Measurements from ENCODE around the gene ANKRD23.

The ANKRD23 gene

GRCh38 chr2:96832408-96832753, 11.4 kb downstream of the ANKRD23 start:
- DNase-seq (ENCODE audit: low read depth, low spot score): no peak
- Histone ChIP-seq H3K9ac (ENCODE audit: insufficient read length, low read depth) (no peak overlapping the region), H3K4me3 (ENCODE audit: insufficient read length, low read depth) (no peak overlapping the region), H3K27me3 (ENCODE audit: insufficient read depth, insufficient read length) (no peaks in the 10 kb centered on the region), H3K36me3 (ENCODE audit: insufficient read depth, insufficient read length, low read length) (peaks cover 52% of the 10 kb centered on the region), H3K4me1 (ENCODE audit: insufficient read depth, insufficient read length) (peaks cover 9% of the 10 kb centered on the region), H3K9me3 (ENCODE audit: insufficient read depth, low read length) (no peaks in the 10 kb centered on the region)
- TF ChIP-seq SUZ12 (IDR thresholded peaks at IDR 0.05; ENCODE audit: extremely low read depth, insufficient read depth, insufficient read length) (no peak), ZNF274 (IDR thresholded peaks at IDR 0.05; ENCODE audit: low read depth, low read length) (no peak), YY1 (IDR thresholded peaks at IDR 0.05; ENCODE audit: insufficient read depth, insufficient read length) (no peak)

GRCh38 chr2:96831679-96832078, 12.1 kb downstream of the ANKRD23 start:
- H3K4me3 ChIP-seq (ENCODE audit: insufficient read length, low read depth): no peak overlapping the region
- no peak for TF ChIP-seq SUZ12 (IDR thresholded peaks at IDR 0.05; ENCODE audit: extremely low read depth, insufficient read depth, insufficient read length)
- TF ChIP-seq YY1 (IDR thresholded peaks at IDR 0.05; ENCODE audit: insufficient read depth, insufficient read length): no peak
- TF ChIP-seq ZNF274 (IDR thresholded peaks at IDR 0.05; ENCODE audit: low read depth, low read length): no peak
- H3K36me3 ChIP-seq (ENCODE audit: insufficient read depth, insufficient read length, low read length): peaks cover 54% of the 10 kb centered on the region
- DNase-seq (ENCODE audit: low read depth, low spot score): no peak
- H3K27me3 ChIP-seq (ENCODE audit: insufficient read depth, insufficient read length): no peaks in the 10 kb centered on the region
- no peaks in the 10 kb centered on the region for H3K9me3 ChIP-seq (ENCODE audit: insufficient read depth, low read length)
- H3K9ac ChIP-seq (ENCODE audit: insufficient read length, low read depth): no peak overlapping the region
- H3K4me1 ChIP-seq (ENCODE audit: insufficient read depth, insufficient read length): peaks cover 9% of the 10 kb centered on the region

GRCh38 chr2:96830044-96830562, 13.7 kb downstream of the ANKRD23 start:
- peaks cover 65% of the 10 kb centered on the region for H3K36me3 ChIP-seq (ENCODE audit: insufficient read depth, insufficient read length, low read length)
- no peak for DNase-seq (ENCODE audit: low read depth, low spot score)
- no peaks in the 10 kb centered on the region for H3K9me3 ChIP-seq (ENCODE audit: insufficient read depth, low read length)
- no peaks in the 10 kb centered on the region for H3K27me3 ChIP-seq (ENCODE audit: insufficient read depth, insufficient read length)
- H3K4me3 ChIP-seq (ENCODE audit: insufficient read length, low read depth): no peak overlapping the region
- no peak overlapping the region for H3K9ac ChIP-seq (ENCODE audit: insufficient read length, low read depth)
- H3K4me1 ChIP-seq (ENCODE audit: insufficient read depth, insufficient read length): peaks cover 9% of the 10 kb centered on the region
- TF ChIP-seq ZNF274 (IDR thresholded peaks at IDR 0.05; ENCODE audit: low read depth, low read length) (no peak), SUZ12 (IDR thresholded peaks at IDR 0.05; ENCODE audit: extremely low read depth, insufficient read depth, insufficient read length) (no peak), YY1 (IDR thresholded peaks at IDR 0.05; ENCODE audit: insufficient read depth, insufficient read length) (no peak)

GRCh38 chr2:96828874-96829273, 14.9 kb downstream of the ANKRD23 start:
- TF ChIP-seq SUZ12 (IDR thresholded peaks at IDR 0.05; ENCODE audit: extremely low read depth, insufficient read depth, insufficient read length): no peak
- no peak for TF ChIP-seq ZNF274 (IDR thresholded peaks at IDR 0.05; ENCODE audit: low read depth, low read length)
- no peak for TF ChIP-seq YY1 (IDR thresholded peaks at IDR 0.05; ENCODE audit: insufficient read depth, insufficient read length)
- Histone ChIP-seq H3K4me1 (ENCODE audit: insufficient read depth, insufficient read length) (peaks cover 9% of the 10 kb centered on the region), H3K36me3 (ENCODE audit: insufficient read depth, insufficient read length, low read length) (peaks cover 63% of the 10 kb centered on the region), H3K4me3 (ENCODE audit: insufficient read length, low read depth) (no peak overlapping the region), H3K27me3 (ENCODE audit: insufficient read depth, insufficient read length) (no peaks in the 10 kb centered on the region), H3K9me3 (ENCODE audit: insufficient read depth, low read length) (no peaks in the 10 kb centered on the region), H3K9ac (ENCODE audit: insufficient read length, low read depth) (no peak overlapping the region)
- no peak for DNase-seq (ENCODE audit: low read depth, low spot score)

GRCh38 chr2:96828436-96828835, 15.4 kb downstream of the ANKRD23 start:
- Histone ChIP-seq H3K4me1 (ENCODE audit: insufficient read depth, insufficient read length) (peaks cover 9% of the 10 kb centered on the region), H3K9me3 (ENCODE audit: insufficient read depth, low read length) (no peaks in the 10 kb centered on the region), H3K4me3 (ENCODE audit: insufficient read length, low read depth) (no peak overlapping the region), H3K9ac (ENCODE audit: insufficient read length, low read depth) (no peak overlapping the region), H3K36me3 (ENCODE audit: insufficient read depth, insufficient read length, low read length) (peaks cover 67% of the 10 kb centered on the region), H3K27me3 (ENCODE audit: insufficient read depth, insufficient read length) (no peaks in the 10 kb centered on the region)
- TF ChIP-seq ZNF274 (IDR thresholded peaks at IDR 0.05; ENCODE audit: low read depth, low read length): no peak
- no peak for TF ChIP-seq YY1 (IDR thresholded peaks at IDR 0.05; ENCODE audit: insufficient read depth, insufficient read length)
- TF ChIP-seq SUZ12 (IDR thresholded peaks at IDR 0.05; ENCODE audit: extremely low read depth, insufficient read depth, insufficient read length): no peak
- DNase-seq (ENCODE audit: low read depth, low spot score): no peak

- peaks cover 70% of the 10 kb centered on the region for H3K36me3 ChIP-seq (ENCODE audit: insufficient read depth, insufficient read length, low read length)
- H3K4me3 ChIP-seq (ENCODE audit: insufficient read length, low read depth): no peak overlapping the region
- H3K9ac ChIP-seq (ENCODE audit: insufficient read length, low read depth): no peak overlapping the region
- TF ChIP-seq ZNF274 (IDR thresholded peaks at IDR 0.05; ENCODE audit: low read depth, low read length) (no peak), YY1 (IDR thresholded peaks at IDR 0.05; ENCODE audit: insufficient read depth, insufficient read length) (no peak), SUZ12 (IDR thresholded peaks at IDR 0.05; ENCODE audit: extremely low read depth, insufficient read depth, insufficient read length) (no peak)
- peaks cover 2% of the 10 kb centered on the region for H3K4me1 ChIP-seq (ENCODE audit: insufficient read depth, insufficient read length)
- no peaks in the 10 kb centered on the region for H3K9me3 ChIP-seq (ENCODE audit: insufficient read depth, low read length)
- no peak for DNase-seq (ENCODE audit: low read depth, low spot score)
- no peaks in the 10 kb centered on the region for H3K27me3 ChIP-seq (ENCODE audit: insufficient read depth, insufficient read length)
These were observed 17.1 kb downstream of the ANKRD23 start for GRCh38 chr2:96826546-96827278.

GRCh38 chr2:96825057-96825456, 18.8 kb downstream of the ANKRD23 start:
- no peak overlapping the region for H3K4me3 ChIP-seq (ENCODE audit: insufficient read length, low read depth)
- DNase-seq (ENCODE audit: low read depth, low spot score): no peak
- no peak for TF ChIP-seq ZNF274 (IDR thresholded peaks at IDR 0.05; ENCODE audit: low read depth, low read length)
- TF ChIP-seq YY1 (IDR thresholded peaks at IDR 0.05; ENCODE audit: insufficient read depth, insufficient read length): no peak
- TF ChIP-seq SUZ12 (IDR thresholded peaks at IDR 0.05; ENCODE audit: extremely low read depth, insufficient read depth, insufficient read length): no peak
- no peaks in the 10 kb centered on the region for H3K27me3 ChIP-seq (ENCODE audit: insufficient read depth, insufficient read length)
- H3K36me3 ChIP-seq (ENCODE audit: insufficient read depth, insufficient read length, low read length): peaks cover 61% of the 10 kb centered on the region
- no peaks in the 10 kb centered on the region for H3K4me1 ChIP-seq (ENCODE audit: insufficient read depth, insufficient read length)
- H3K9me3 ChIP-seq (ENCODE audit: insufficient read depth, low read length): no peaks in the 10 kb centered on the region
- H3K9ac ChIP-seq (ENCODE audit: insufficient read length, low read depth): no peak overlapping the region

All from NT2/D1 (cell line).